ENCODE measurements around the gene CHAT. TPM values are rescaled to one million over a fixed set of nuclear protein-coding genes. Genes with fewer than 3 reads are reported as not detected.

The CHAT gene
- polyA plus RNA-seq, 4 donors: not detected

DNA sequence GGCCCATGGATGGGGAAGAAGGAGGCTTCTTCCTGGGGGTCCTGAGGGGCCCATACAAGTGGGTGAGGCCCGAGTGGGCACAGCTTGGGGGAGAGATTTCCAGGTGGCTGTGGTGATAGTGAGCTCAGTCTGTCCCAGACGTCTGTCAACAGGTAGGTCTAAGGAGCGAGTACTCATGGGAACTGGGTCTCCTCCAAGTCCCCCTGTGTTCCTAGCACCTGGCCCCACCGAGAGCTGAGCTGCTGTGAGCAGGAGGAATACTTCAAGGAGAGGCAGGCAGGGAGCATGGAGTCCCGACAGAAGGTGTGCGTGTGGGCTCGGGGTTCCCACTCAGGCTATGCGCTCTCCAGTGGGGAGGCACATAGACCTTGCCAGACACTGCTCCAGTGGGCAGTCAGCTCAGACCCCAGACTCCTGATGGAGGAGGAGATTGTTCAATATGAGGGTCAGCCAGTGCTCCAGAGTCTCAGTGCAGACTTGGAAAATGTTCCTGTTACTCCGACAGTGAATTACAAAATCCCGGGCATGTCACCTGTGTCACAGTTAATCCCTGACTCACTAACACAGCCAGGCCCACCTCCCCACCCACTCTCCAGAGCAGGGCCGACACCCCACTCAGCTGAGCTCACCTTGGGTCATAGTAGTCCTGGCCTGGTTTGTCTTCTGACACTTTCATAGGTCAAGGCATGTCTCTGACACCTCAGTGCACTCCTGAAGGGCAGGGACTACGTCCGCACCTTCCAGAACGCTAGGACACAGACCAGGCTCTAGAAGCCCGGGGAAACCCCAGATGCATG, 37.4 kb downstream of the CHAT start:
- no peak for DNase-seq (ENCODE audit: low read depth in 4 of 4, low spot score in 3 of 4)

DNA sequence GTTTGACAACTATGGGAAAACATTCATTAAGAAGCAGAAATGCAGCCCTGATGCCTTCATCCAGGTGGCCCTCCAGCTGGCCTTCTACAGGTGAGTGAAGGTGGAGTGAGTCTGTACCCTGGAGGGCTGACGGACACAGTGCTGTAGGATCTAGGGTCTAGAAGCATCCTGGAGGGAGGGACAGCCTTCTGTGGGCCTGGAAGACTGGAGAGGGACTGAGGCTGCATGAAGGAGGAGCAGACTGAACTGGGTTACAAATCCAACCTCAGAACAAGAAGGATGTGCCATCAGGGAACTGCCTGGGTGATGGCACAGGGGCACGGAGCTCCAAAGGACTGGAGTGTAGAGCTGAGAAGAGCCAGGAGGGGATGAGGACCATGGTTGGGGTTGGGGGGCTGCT, 38.1 kb downstream of the CHAT start:
- no peak for DNase-seq (ENCODE audit: low read depth in 4 of 4, low spot score in 3 of 4)

DNA sequence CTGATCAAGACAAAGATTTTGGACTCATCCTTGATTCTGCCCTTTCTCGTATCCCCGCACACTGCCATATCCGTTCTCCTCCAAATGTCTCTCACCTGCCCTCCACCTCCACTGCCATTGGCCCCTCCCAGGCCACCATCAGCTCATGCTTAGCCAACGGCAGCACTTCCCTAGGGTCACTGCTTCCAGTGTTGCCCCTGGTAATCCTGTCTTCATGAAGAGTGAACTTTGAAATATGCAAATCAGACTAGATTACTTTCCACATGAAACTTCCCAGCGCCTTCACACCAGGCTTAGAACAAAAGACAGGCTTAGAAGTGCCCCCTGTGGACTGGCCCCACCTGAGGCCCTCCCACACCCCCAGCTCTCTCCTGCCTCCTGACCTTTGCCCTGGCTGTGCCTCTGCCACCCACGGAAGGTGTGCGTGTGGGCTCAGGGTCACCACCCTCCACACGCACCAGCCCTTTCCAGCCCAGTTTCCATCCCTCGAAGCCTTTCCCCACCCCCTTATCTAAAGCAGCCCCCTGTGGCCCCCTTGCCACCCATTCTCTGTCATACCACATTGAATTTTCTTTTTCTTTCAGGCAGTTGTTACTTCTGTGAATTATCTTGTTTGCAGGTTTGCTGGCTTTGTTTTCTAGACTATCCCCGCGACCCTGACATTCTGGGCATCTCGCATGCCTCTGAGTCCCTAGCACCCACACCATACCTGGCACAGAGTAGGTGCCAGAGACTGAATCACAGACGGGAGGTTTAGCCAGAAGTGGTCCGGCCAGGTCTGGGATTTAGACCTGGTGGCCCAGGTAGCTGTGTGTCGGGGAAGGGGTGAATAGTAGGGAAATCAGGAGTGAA, 38.8 kb downstream of the CHAT start:
- DNase-seq (ENCODE audit: low read depth in 4 of 4, low spot score in 3 of 4): no peak

DNA sequence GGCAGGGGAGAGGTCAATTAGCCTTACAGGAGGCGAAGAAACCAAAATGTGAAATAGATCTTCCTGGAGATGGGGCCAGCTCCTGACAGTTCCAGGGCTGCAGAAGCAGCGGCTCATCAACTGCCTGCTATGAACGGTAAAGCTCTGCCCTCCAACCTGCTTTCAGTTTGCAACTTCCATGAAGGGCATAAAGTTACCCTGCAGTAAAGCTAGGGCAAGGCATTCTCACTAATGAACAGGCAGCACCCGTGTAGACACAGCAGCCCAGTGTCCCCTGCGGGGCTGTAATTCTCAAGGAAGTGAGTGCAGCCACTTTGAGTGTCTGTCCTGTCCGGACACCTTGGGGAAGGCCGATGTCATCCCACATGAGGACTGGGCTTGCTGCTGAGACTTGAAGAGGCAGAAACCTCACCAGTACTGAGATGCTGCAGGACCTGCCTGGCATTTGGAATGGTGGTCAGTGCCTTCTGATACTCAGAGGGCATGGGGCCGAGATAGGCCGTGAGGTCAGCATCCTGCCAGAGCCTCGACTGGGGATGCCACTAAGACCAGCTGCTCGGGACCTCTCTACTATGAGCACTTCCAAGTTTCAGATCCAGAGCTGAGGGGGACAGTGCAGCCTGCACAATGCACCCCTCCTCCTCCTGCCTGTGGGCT, 39.6 kb downstream of the CHAT start:
- DNase-seq (ENCODE audit: low read depth in 4 of 4, low spot score in 3 of 4): no peak

DNA sequence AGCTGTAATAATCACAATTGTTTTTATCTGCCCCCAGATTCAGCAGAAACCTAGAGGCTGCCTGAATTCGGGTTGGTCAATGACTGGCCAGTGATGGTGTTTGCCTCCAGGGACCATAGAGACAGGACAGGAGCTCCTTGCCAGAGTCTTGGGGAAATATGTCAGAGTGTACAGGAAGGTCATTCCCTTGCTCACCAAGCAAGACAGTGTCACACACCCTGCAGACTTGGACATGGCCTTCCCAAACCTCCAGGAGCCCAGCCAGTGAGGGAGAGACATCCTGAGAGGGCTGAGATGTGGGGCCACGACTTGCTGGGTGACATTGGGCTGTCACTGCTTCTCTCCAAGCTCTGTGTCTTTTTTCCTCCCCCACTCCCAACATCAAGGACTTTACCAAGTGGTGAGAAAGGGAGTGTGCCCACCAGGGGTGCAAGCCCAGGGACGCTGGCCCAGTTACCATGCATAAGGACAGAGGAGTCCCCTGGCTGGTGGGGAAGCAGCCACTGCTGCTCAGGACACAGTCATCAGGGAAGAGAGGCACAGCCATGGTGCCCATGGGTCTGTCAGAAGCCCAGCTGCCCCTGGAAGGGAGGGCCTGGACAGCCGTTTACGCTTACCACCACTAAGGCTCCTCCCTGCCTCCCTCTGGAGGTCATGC, 40.3 kb downstream of the CHAT start:
- no peak for DNase-seq (ENCODE audit: low read depth in 4 of 4, low spot score in 3 of 4)

DNA sequence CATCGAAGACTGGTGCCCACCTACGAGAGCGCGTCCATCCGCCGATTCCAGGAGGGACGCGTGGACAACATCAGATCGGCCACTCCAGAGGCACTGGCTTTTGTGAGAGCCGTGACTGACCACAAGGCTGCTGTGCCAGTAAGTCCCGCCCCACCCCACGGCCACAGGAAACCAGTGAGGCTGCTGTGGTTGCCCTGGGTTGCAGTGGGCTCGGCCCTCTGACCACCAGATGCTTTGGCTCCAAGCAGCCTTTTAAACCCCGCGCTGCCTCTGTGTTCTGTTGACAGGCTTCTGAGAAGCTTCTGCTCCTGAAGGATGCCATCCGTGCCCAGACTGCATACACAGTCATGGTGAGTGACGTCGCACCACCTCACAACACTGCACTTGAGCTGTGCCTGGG, 41.3 kb downstream of the CHAT start:
- no peak for DNase-seq (ENCODE audit: low read depth in 4 of 4, low spot score in 3 of 4)

DNA sequence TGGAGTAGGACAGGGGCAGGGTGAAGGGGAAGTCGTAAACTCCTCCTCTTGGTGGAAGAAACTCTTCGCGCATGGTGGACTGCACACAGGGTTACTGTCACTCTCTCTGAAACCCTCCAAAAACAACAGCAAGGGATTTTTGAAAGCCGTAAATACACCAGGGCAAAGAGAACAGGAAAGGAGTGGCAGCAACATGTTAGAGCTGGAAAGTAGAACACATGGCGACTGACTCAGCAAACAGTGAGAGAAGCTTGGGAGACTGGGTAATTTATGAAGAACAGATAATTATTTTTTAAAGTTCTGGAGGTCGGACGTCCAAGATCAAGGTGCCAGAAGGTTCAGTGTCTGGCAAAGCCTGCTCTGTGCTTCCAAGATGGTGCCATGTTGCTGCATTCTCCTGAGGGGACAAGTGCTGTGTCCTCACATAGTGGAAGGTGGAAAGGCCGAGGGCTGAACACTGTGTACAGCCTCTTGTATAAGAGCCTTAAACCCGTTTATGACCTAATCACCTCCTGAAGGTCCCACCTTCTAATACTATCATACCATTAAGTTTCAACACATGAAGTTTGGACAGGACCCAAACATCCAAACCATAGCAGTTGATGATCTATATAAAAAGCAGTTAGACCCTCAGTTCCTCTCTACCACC, 43.1 kb downstream of the CHAT start:
- no peak for DNase-seq (ENCODE audit: low read depth in 4 of 4, low spot score in 3 of 4)

DNA sequence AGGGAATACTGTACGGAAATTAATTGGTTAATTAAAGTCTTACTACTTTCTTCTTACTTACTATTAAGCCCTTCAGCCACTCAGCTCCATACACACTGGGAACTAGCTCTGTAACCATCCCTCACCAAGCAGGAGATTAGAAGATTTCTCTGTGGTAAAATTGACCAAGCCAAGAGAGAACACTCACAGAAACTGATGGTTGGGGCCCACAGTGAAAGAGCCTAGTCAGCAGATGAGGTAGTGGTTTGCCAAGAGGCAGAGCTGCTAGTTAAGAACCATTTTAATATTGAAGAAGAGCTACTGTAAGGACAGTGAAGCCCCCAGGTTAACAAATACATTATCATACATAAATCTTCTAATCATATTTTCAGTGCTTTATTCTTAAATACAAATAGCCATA, 43.8 kb downstream of the CHAT start:
- DNase-seq (ENCODE audit: low read depth in 4 of 4, low spot score in 3 of 4): no peak

DNA sequence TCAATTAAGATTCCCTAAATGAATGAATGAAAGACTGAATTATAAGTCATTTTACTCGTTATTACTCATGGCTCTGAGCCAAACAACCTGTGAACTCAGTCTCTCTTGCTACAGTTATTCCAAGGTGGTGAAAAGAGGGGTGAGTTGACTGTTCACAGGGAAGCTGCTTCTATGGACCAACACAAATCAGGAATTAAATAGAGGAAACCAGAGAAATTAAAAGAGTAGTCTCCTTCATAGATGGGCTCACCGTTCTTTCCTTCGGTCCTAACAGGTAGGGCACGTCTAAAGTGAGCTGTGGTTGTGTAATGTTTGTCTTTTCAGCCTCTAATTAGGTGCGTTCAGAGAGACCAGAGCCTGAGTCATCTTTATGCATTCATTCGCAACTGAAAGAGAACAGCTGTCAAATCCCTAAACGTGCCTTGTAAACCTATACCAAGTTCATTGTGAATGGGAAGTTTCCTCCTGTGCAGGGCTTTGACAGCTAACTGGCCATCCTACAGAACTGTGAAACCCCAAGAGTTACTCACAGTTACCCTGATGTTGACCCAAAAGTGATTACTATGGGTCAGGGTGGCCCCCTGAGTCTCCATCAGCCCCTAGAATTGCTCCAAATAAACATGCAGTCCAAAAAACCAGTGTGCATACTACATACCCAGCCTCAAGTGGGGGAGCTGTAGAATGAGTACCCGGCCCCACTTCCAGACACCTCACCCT, 47.5 kb downstream of the CHAT start:
- no peak for DNase-seq (ENCODE audit: low read depth in 4 of 4, low spot score in 3 of 4)

DNA sequence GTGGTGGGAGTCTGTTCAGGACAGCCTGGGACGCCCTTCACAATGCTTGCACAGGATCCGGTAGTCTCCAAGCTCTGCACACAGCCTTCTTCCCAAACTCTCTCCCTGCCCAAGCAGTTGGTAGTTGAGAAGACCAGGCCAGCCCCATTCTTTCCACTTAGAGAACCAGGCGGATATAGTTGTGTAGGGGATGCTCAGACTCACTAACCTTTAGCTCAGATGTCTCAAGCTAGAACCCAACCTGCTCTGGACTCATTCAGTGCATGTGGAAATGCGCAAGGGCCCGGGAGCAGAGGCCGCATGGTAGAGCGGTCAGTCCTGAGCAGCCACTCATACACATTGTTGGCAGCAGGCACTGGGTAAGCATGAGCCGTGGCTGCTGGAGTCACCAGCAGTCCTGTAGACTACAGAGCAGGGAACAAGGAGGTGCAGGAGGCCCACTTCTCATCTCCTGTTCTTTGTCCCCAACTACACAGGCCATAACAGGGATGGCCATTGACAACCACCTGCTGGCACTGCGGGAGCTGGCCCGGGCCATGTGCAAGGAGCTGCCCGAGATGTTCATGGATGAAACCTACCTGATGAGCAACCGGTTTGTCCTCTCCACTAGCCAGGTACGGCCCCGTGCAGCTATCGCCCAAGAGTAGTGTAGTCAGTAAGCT, 48.5 kb downstream of the CHAT start:
- DNase-seq (ENCODE audit: low read depth in 4 of 4, low spot score in 3 of 4): no peak

DNA sequence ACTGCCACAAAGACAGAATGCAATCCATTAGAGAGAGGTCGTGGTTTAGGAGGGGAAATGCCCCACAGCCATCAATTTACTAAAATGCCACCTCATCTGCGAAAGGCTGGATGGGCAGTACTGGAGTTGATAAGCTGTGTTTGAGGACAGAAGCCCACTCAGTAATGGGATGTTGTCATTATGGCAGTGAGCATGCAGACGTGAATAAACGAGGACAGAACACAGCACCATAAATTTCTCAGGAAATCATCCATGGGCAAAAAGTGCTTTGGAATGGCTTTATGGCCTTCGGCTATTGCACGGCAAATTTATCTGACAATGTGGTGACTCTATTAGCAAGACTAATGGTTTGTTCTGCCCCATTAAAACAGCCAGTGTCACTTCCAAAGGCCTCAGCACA, 49.8 kb downstream of the CHAT start:
- no peak for DNase-seq (ENCODE audit: low read depth in 4 of 4, low spot score in 3 of 4)

DNA sequence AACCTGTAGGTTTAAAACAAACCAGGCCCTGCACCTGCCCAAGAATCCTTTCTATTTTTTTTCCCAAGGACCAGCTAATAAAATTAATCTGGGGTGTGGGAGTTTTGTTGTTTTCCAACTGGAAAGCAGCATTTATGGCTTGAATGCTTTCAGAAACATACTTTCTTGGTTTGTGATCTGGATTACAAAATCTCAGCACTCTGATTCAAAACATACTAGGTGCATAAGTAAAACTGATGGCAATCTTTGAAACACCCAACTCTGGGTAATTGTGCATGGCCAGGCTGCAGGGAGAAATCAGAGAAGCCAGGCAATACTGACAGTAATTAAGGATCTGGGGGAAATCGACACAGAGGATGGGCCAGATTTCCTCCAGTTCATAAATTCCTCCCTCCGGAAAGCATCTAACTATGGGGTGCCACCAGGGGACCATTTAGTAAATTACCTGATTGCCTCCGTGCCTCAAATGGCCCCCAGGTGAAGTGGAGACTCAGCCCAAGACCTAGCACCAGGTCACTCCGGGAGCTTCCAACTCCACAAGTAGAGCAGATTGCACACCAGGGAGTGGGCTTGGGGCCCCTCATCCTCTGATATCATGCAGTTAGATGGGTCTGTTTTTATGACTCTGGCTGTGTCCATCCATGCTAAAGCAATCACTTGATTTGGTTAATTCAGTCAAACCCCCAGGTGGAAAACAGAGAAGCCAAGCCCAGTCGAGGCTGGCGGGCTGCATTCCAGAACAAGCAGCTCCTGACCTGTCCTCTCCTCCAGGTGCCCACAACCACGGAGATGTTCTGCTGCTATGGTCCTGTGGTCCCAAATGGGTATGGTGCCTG, 50.4 kb downstream of the CHAT start:
- no peak for DNase-seq (ENCODE audit: low read depth in 4 of 4, low spot score in 3 of 4)

DNA sequence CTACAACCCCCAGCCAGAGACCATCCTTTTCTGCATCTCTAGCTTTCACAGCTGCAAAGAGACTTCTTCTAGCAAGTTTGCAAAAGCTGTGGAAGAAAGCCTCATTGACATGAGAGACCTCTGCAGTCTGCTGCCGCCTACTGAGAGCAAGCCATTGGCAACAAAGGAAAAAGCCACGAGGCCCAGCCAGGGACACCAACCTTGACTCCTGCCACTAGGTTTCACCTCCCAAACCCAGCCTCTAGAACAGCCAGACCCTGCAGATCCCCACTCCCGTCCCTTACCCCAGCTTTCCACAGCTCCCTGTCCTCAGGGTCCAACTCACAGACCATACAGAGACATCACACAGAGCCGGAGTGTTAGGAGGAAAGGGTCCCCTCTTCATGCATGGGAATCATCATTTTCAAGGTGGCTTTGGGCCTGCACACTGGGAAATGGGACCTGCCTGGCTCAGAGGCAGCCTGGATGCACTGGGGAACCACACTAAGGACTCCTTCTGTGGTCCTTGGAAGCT, 51.1 kb downstream of the CHAT start:
- DNase-seq (ENCODE audit: low read depth in 4 of 4, low spot score in 3 of 4): no peak

DNA sequence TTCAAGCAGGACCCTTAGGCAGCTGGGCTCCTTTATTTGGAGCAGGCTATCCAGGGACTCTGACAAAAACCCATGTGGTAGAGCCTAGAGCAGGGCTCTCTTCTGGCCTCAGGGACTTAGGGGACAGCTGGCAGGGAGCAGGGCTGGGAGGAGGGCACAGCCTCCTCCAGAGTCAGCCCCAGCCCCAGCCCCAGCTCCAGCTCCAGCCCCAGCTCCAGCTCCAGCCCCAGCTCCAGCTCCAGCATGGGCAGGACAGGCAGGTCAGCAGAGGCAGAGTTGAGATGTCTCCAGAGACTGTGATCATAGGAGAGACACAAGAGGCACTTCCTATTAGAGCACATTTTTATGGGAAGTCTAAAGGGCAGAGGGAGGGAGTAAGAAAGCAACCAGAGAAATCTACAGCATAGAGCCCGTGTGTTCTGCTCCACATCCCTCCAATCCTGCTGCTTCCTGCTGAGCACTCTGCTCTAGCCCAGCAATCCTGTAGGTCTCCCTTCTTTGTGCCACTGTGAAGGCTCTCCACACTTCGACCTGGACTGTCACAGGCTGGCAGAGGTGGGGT, 52.3 kb downstream of the CHAT start:
- no peak for DNase-seq (ENCODE audit: low read depth in 4 of 4, low spot score in 3 of 4)

DNA sequence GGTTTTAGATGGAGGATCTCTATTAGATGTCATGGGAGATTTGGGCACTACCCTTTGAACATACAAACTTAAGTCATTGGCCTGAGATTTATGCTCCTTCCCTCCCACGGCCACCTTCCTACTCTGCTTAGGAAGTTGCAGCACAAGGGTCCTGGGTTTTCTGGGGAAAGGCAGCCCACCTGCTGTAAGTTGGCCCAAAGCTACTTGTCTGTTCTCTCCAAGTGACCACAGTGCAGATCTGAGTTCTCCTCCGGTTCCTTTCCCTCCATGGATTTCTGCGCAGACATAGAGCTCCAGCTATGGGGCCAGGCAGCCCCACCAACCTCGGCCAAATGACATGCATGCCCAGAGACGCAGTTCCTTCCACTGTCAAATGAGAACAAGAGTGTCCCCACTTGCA, 52.8 kb downstream of the CHAT start:
- DNase-seq (ENCODE audit: low read depth in 4 of 4, low spot score in 3 of 4): no peak

DNA sequence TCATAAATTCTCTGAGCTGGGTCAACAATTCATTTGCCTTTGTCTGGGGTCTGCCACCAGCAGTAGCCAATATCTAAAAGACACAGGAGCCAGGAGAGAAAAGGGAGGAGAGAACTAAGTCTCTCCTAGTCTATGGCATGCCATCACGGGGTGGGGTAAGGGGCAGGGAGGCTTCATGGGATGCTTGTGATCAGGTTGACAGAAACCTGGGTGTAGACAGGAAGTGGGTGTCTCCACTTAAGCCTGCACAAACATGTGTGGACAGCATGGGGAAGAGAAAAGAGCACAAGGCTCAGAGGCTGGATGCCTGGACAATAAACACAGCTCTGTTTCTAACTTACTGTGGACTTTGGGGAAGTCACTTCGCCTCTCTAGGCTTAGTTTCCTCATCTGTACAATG, 54.2 kb downstream of the CHAT start:
- no peak for DNase-seq (ENCODE audit: low read depth in 4 of 4, low spot score in 3 of 4)

DNA sequence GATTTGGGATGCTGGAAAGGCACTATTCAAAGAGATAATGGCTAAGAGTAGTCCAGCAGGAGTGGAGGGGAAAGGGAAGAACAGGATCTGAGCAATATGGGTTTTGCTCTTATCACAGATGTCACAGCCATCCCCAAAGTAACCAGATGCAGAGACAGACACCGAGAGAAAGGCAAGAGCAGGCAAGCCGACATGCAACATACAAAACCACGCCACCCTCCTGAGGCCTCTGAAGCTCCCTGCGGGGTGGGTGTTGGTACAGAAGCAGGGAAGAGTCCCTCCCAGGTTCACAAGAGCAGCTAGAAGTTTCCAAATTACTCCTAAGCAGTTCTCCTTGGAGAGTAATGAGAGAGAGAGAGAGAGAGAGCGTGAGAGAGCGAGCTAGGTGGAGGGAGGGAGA, 54.8 kb downstream of the CHAT start:
- no peak for DNase-seq (ENCODE audit: low read depth in 4 of 4, low spot score in 3 of 4)
